Measurements from ENCODE around the gene PCDH8. TPM values are rescaled to one million over a fixed set of nuclear protein-coding genes. Genes with fewer than 3 reads are reported as not detected.
"Not testable (repeated sequence)": the region's sequence is repeated elsewhere in the genome, so short reads cannot be mapped to it uniquely, and the experiment has no call there.

The PCDH8 gene
- polyA plus RNA-seq, 1 donor from 2014 or later, result 2.4 TPM

GRCh38 chr13:52817886-52818285, 30.6 kb downstream of the PCDH8 start:
- not testable (repeated sequence) for H3K4me3 ChIP-seq (ENCODE audit: low read length); H2AFZ ChIP-seq (ENCODE audit: low read depth, low read length); H3K9me2 ChIP-seq (ENCODE audit: insufficient read depth, low read length); H3K4me2 ChIP-seq (ENCODE audit: low read length); H3K36me3 ChIP-seq (ENCODE audit: insufficient read depth, low read length); H3F3A ChIP-seq (ENCODE audit: insufficient read depth, low read length, poor library complexity, severe bottlenecking); H3K27ac ChIP-seq (ENCODE audit: low read length); H3K79me2 ChIP-seq (replicated peaks; ENCODE audit: insufficient read depth, low read length); H3K9me3 ChIP-seq (ENCODE audit: low read length); H3K27me3 ChIP-seq (ENCODE audit: insufficient read depth, low read depth, low read length); H4K20me1 ChIP-seq (ENCODE audit: insufficient read depth); H3K9ac ChIP-seq (ENCODE audit: low read length)

- Histone ChIP-seq H3K4me3 (ENCODE audit: low read length) (no peak overlapping the region), H3K27ac (ENCODE audit: low read length) (no peak overlapping the region), H3F3A (ENCODE audit: insufficient read depth, low read length, poor library complexity, severe bottlenecking) (no peaks in the 10 kb centered on the region), H3K9ac (ENCODE audit: low read length) (no peak overlapping the region), H3K36me3 (ENCODE audit: insufficient read depth, low read length) (no peaks in the 10 kb centered on the region), H4K20me1 (ENCODE audit: insufficient read depth) (no peaks in the 10 kb centered on the region), H3K79me2 (replicated peaks; ENCODE audit: insufficient read depth, low read length) (no peaks in the 10 kb centered on the region), H2AFZ (ENCODE audit: low read depth, low read length) (no peak overlapping the region), H3K9me3 (ENCODE audit: low read length) (no peaks in the 10 kb centered on the region), H3K27me3 (ENCODE audit: insufficient read depth, low read depth, low read length) (no peaks in the 10 kb centered on the region), H3K9me2 (ENCODE audit: insufficient read depth, low read length) (no peaks in the 10 kb centered on the region), H3K4me2 (ENCODE audit: low read length) (no peak overlapping the region)
- TF ChIP-seq SMC3 (conservative IDR thresholded peaks at IDR 0.05; ENCODE audit: poor library complexity) (no peak), MXI1 (conservative IDR thresholded peaks at IDR 0.05; ENCODE audit: poor library complexity, severe bottlenecking) (no peak), EZH2 (IDR thresholded peaks at IDR 0.05; ENCODE audit: borderline replicate concordance, insufficient read depth, low read length, poor library complexity, severe bottlenecking) (no peak), TAF1 (IDR thresholded peaks at IDR 0.05; ENCODE audit: low read depth) (no peak), REST (IDR thresholded peaks at IDR 0.05; ENCODE audit: borderline replicate concordance) (no peak), CTCF (IDR thresholded peaks at IDR 0.05; ENCODE audit: poor library complexity, severe bottlenecking) (no peak), EP300 (conservative IDR thresholded peaks at IDR 0.05; ENCODE audit: poor library complexity, severe bottlenecking) (no peak), RAD21 (conservative IDR thresholded peaks at IDR 0.05) (no peak), POLR2AphosphoS5 (IDR thresholded peaks at IDR 0.05) (no peak)
Measured at GRCh38 chr13:52815330-52815729, 33.1 kb downstream of the PCDH8 start.

- Histone ChIP-seq H3K36me3 (ENCODE audit: insufficient read depth, low read length) (no peaks in the 10 kb centered on the region), H4K20me1 (ENCODE audit: insufficient read depth) (no peaks in the 10 kb centered on the region), H3K27ac (ENCODE audit: low read length) (no peak overlapping the region), H3K4me2 (ENCODE audit: low read length) (no peak overlapping the region), H3F3A (ENCODE audit: insufficient read depth, low read length, poor library complexity, severe bottlenecking) (no peaks in the 10 kb centered on the region), H3K4me3 (ENCODE audit: low read length) (no peak overlapping the region), H3K9ac (ENCODE audit: low read length) (no peak overlapping the region), H3K27me3 (ENCODE audit: insufficient read depth, low read depth, low read length) (no peaks in the 10 kb centered on the region), H2AFZ (ENCODE audit: low read depth, low read length) (no peak overlapping the region), H3K79me2 (replicated peaks; ENCODE audit: insufficient read depth, low read length) (no peaks in the 10 kb centered on the region), H3K9me2 (ENCODE audit: insufficient read depth, low read length) (no peaks in the 10 kb centered on the region), H3K9me3 (ENCODE audit: low read length) (no peaks in the 10 kb centered on the region)
- no peak for TF ChIP-seq EP300 (conservative IDR thresholded peaks at IDR 0.05; ENCODE audit: poor library complexity, severe bottlenecking)
- TF ChIP-seq POLR2AphosphoS5 (IDR thresholded peaks at IDR 0.05), result no peak
- TF ChIP-seq TAF1 (IDR thresholded peaks at IDR 0.05; ENCODE audit: low read depth), result no peak
- no peak for TF ChIP-seq SMC3 (conservative IDR thresholded peaks at IDR 0.05; ENCODE audit: poor library complexity)
- TF ChIP-seq REST (IDR thresholded peaks at IDR 0.05; ENCODE audit: borderline replicate concordance), result no peak
- no peak for TF ChIP-seq RAD21 (conservative IDR thresholded peaks at IDR 0.05)
- TF ChIP-seq CTCF (IDR thresholded peaks at IDR 0.05; ENCODE audit: poor library complexity, severe bottlenecking), result no peak
- TF ChIP-seq EZH2 (IDR thresholded peaks at IDR 0.05; ENCODE audit: borderline replicate concordance, insufficient read depth, low read length, poor library complexity, severe bottlenecking), result no peak
Measured at GRCh38 chr13:52812941-52813340, 35.5 kb downstream of the PCDH8 start.

Measured in neural cell (in vitro differentiated cells).